Right lobe of liver (tissue), 6 donors: Measurements from ENCODE around the gene RAD51AP1. TPM values are rescaled to one million over a fixed set of nuclear protein-coding genes. Genes with fewer than 3 reads are reported as not detected.

Experiments
- ATAC-seq, 4 donors: fragments of 200-7000 bp; cut with Tn5 transposase; one replicate each; pipeline ENCODE4 v1.9.1; 2020; ENCODE audit warnings: mild to moderate bottlenecking in 4 of 4, moderate library complexity in 4 of 4
- DNase-seq, 3 donors: peaks; one replicate each; pipeline ENCODE4 v3.0.0-alpha.2; 2020
- H3K27ac ChIP-seq, 3 donors: fragments of 200-600 bp; one replicate each; pipeline ENCODE4 v1.8.0; 2022
- H3K27me3 ChIP-seq, 2 donors: fragments of 200-600 bp; one replicate each; pipeline ENCODE4 v1.8.0; 2022
- H3K36me3 ChIP-seq, 4 donors: fragments of 200-600 bp; sonication (generic) in 1 of 4; one replicate each; pipeline versions ENCODE4 v1.5.1 to v1.8.0; 2017 to 2022; ENCODE audit warnings: control low read depth in 1 of 4
- H3K4me1 ChIP-seq, 4 donors: fragments of 200-600 bp; sonication (generic) in 1 of 4; one replicate each; pipeline versions ENCODE4 v1.5.1 to v1.8.0; 2017 to 2022; ENCODE audit warnings: control low read depth in 1 of 4
- H3K4me3 ChIP-seq, 3 donors: fragments of 200-600 bp; one replicate each; pipeline ENCODE4 v1.8.0; 2022
- H3K9me3 ChIP-seq, 4 donors: fragments of 200-600 bp; sonication (generic) in 1 of 4; one replicate each; pipeline versions ENCODE4 v1.5.1 to v1.8.0; 2017 to 2022; ENCODE audit warnings: control low read depth in 1 of 4
- CTCF ChIP-seq, 4 donors: fragments of 200-600 bp in 3 of 4; fragments of 450-650 bp in 1 of 4; IDR thresholded peaks; one replicate each; pipeline versions ENCODE4 v1.5.1 to v1.8.0; 2016 to 2022; ENCODE audit warnings: antibody characterized with exemption in 4 of 4, mild to moderate bottlenecking in 2 of 4
- POLR2A ChIP-seq: fragments of 450-650 bp; IDR thresholded peaks from one replicate; pipeline ENCODE4 v1.6.1; 2017; ENCODE audit warnings: antibody characterized with exemption, mild to moderate bottlenecking
- WGBS: methylation state at CpG from one replicate; pipeline ENCODE4 v1.1.6; 2018; ENCODE audit warnings: low coverage, low lambda C conversion rate; ENCODE audit not compliant: insufficient coverage; ENCODE audit errors: missing lambda C conversion rate; 5-methylcytosine and 5-hydroxymethylcytosine counted together
- intact Hi-C, 2 donors: fragments of 100-400 bp; cut with DNase I; formaldehyde crosslinking; loops; one replicate each; pipeline versions ENCODE4 v1.11.2 to v1.14.1; 2022
- long read RNA-seq: library from polyadenylated mRNA; unstranded; transcript quantifications from one replicate; pipeline ENCODE4 v2.0.0, GENCODE V29; 2019
- total RNA-seq, 6 experiments: library from RNA; depleted of rRNA in 2 of 6; stranded (reverse); fragments of >200 nt in 2 of 6; fragmentation: NEBNext Ultra II Directional in 3 of 6; extraction: Animal tissue kit (Norgen Biotek cat#: 25700) in 3 of 6; gene quantifications; one replicate each; pipeline versions ENCODE4 v1.1.0 to v1.2.4, GENCODE V29; 2016 to 2023
- donor health status: DM: no; HTN: yes; CAD: no.
- donor health status: DM: no; HTN: no; CAD: no.
- donor health status: DM: no; HTN: no; CAD: no.
- donor health status: DM: no; HTN: yes; CAD: no.
- donor health status: DM: no; HTN: yes; CAD: no.

The RAD51AP1 gene, protein sequence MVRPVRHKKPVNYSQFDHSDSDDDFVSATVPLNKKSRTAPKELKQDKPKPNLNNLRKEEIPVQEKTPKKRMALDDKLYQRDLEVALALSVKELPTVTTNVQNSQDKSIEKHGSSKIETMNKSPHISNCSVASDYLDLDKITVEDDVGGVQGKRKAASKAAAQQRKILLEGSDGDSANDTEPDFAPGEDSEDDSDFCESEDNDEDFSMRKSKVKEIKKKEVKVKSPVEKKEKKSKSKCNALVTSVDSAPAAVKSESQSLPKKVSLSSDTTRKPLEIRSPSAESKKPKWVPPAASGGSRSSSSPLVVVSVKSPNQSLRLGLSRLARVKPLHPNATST
- total RNA-seq: 1 to 10 TPM in 3 of 6 experiments, under 1 TPM in 3; 0.56 to 5.1 (median 1.3) TPM
- long read RNA-seq: 0 reads

DNA sequence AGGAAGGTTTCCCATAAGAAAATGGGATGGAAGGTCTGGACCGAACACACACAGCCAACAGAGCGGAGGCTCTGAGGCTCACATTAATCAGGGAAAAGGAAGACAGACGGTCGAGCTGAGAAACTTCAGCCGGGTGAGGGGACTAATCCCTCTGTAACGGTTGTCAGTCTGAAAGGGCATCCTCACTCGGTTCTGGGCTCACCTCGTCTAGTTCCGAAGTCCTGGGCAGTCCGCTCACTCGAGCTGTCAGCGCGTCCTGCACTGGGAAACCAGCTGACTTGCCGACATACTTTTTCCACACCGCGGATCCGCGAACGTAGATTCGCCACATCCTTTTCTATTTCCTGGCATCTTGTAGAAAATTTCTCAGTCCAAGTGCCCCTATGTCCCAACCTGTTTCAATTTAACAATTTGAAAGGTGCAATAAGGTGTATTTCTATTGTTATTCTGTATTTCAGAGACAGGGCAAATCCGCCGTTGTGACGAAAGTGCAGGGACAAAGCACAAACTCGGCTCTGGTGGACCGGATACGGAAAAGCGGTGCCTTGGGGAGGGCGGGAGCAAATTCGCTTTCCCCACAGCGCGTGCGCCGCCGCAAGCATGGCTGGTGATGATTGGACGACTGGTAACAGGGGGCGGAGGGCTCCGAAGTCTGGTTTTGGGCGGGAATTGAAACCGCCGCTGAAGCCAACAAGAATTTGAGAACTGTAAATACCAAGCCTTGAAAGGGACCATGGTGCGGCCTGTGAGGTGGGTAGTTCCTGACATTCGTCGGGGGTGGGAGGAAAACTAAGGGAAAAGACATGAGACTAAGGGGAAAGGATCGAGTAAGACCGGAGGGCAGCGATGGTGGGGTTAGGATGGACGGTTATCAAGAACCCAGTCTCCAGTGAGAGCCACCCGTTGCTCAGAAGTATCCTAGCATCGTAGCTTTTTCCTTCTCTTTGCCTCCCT is at the start of gene RAD51AP1:
RAD51AP1 (plus strand) TSS at position 684 of the 954 bp plus-strand sequence; CDS start at position 734, 50 bp downstream.
- Histone ChIP-seq H3K27ac (peak within 1 kb of the TSS; percentile 94 to 98 (median 96)), H3K9me3 (no peaks in the 10 kb centered on the region), H3K4me1 (peaks cover 0 to 14% (median 6%) of the 10 kb centered on the region in 4 donors), H3K27me3 (no peaks in the 10 kb centered on the region), H3K36me3 (peaks cover 0 to 7% (median 1%) of the 10 kb centered on the region in 4 donors), H3K4me3 (peak within 1 kb of the TSS; percentile 76 to 87 (median 87))
- DNase-seq (peak; percentile 93 to 96 (median 96)), ATAC-seq (peak; percentile 100)
- 1% methylated on average over 47 of the region's 49 CpGs for WGBS
- no peak for TF ChIP-seq CTCF (IDR thresholded peaks at IDR 0.05)
- peak; percentile 49 for TF ChIP-seq POLR2A
- intact Hi-C loops: no loop called here

GRCh38 chr12:4489556-4489955 is 49.1 kb upstream of the RAD51AP1 start:
- H3K9me3 ChIP-seq: no peaks in the 10 kb centered on the region
- no peaks in the 10 kb centered on the region for H3K4me1 ChIP-seq
- ATAC-seq (no peak), DNase-seq (no peak)
- intact Hi-C loops: no loop called here
- no peaks in the 10 kb centered on the region for H3K27me3 ChIP-seq
- no peak overlapping the region for H3K27ac ChIP-seq
- peaks cover 0 to 26% (median 0%) of the 10 kb centered on the region in 4 donors for H3K36me3 ChIP-seq
- TF ChIP-seq POLR2A: no peak
- TF ChIP-seq CTCF (IDR thresholded peaks at IDR 0.05): no peak
- WGBS: 96% methylated on average over 2 of the region's 2 CpGs
- H3K4me3 ChIP-seq: no peak overlapping the region

GRCh38 chr12:4490973-4491372 is 47.7 kb upstream of the RAD51AP1 start:
- Histone ChIP-seq H3K4me1 (no peaks in the 10 kb centered on the region), H3K27ac (no peak overlapping the region), H3K4me3 (no peak overlapping the region), H3K27me3 (no peaks in the 10 kb centered on the region), H3K9me3 (no peaks in the 10 kb centered on the region), H3K36me3 (peaks cover 0 to 28% (median 0%) of the 10 kb centered on the region in 4 donors)
- DNase-seq (no peak), ATAC-seq (no peak)
- intact Hi-C loops: no loop called here
- 75% methylated on average over 1 of the region's 1 CpG for WGBS
- TF ChIP-seq POLR2A: no peak
- no peak for TF ChIP-seq CTCF (IDR thresholded peaks at IDR 0.05)

GRCh38 chr12:4496145-4496838 is 42.4 kb upstream of the RAD51AP1 start:
- H3K36me3 ChIP-seq: peaks cover 0 to 33% (median 4%) of the 10 kb centered on the region in 4 donors
- intact Hi-C loops: no loop called here
- no peaks in the 10 kb centered on the region for H3K27me3 ChIP-seq
- 86% methylated on average over 1 of the region's 1 CpG for WGBS
- no peak overlapping the region for H3K4me3 ChIP-seq
- ATAC-seq: no peak
- no peaks in the 10 kb centered on the region for H3K4me1 ChIP-seq
- DNase-seq: no peak
- H3K9me3 ChIP-seq: no peaks in the 10 kb centered on the region
- no peak overlapping the region for H3K27ac ChIP-seq
- TF ChIP-seq POLR2A: no peak
- TF ChIP-seq CTCF (IDR thresholded peaks at IDR 0.05): no peak
